GM19438 (cell line): ENCODE measurements around the gene IL21.
"Not testable (repeated sequence)": the region's sequence is repeated elsewhere in the genome, so short reads cannot be mapped to it uniquely, and the experiment has no call there.

ENCODE experiments used
- ATAC-seq: cut with Tn5 transposase; IDR thresholded peaks from one replicate; pipeline ENCODE4 v1.9.1; 2021; ENCODE audit warnings: low read depth; ENCODE audit not compliant: unreplicated experiment

The IL21 gene

DNA sequence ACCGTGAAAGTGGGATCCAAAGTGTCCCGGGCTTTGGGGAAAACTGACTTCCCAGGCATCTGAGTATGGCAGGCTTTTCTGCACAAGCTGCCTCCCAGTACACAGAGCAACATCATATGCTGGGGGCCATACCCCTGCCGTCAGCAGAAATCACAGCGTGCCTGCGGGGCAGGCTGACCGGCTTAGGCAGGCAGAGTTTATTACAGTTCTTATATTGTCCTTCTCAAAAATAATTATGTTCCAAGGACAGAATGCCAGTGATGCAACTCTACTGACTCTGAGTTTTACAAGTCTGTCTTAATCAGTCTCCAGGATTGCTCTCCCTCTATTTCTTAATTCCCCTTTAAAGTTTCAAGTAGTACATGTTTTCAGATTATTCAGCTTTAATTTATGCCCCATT lies 37.0 kb downstream of the IL21 start:
- ATAC-seq, result no peak

DNA sequence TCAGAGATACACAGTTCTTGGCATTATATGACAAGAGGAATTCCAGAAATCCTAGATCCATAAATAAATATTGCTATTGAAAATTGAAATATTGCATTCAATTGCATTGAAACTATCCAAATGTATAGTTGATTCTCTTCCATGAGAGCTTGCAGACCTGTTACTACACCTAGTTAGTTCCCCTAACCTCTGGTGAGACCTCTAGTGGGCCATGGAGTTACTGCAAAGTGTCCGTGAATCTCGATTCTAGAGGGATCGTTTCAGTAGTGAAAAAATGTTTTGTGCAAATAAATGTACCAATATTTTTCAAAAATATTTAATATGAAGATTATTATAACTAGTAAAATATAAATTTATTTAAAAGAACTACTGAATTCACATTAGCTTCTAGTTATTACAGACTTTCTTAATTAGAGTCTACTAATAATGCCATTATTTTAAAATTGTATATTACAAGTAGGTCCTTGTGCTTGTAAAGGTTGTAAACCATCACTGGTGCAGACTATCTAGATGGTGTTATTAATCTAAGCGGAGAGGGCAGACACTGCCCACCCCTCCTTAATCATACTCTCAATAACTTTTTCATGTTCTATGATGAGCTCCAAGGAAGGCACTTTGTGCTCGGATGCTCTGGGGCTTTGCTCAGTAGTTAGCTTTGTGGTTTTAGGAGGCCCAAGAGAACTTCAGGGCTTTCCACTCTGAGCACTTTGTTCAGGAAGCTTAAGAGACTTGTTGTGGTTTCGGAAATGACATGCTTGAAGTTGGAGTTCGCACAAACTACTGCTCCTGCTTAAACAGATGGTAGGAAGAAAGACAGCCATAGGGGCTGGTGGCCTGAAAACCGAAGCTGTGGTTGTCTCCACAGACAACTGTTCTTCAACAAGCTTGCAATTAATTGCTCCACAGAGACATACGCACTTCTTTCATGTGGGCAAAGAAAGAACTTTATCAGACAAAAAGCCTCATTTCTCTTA lies 42.8 kb downstream of the IL21 start:
- ATAC-seq, result peak; percentile 82

DNA sequence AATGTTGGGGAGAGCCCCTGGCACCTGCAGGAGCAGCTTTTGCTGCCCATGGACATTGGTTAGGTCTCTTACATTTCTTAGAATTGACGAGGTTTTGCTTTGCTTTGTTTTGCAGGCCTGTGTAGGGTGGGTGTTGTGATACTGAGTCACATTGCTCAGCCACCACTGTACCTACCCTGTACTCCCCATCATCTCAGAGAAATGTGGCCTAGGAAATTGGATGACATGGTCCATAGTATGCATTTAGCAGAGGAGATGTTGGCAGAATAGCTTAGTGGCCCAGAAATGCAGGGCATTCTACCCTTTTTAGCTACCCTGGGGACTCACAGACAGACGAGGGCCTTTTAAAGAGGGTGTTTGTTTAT lies 43.7 kb downstream of the IL21 start:
- no peak for ATAC-seq

DNA sequence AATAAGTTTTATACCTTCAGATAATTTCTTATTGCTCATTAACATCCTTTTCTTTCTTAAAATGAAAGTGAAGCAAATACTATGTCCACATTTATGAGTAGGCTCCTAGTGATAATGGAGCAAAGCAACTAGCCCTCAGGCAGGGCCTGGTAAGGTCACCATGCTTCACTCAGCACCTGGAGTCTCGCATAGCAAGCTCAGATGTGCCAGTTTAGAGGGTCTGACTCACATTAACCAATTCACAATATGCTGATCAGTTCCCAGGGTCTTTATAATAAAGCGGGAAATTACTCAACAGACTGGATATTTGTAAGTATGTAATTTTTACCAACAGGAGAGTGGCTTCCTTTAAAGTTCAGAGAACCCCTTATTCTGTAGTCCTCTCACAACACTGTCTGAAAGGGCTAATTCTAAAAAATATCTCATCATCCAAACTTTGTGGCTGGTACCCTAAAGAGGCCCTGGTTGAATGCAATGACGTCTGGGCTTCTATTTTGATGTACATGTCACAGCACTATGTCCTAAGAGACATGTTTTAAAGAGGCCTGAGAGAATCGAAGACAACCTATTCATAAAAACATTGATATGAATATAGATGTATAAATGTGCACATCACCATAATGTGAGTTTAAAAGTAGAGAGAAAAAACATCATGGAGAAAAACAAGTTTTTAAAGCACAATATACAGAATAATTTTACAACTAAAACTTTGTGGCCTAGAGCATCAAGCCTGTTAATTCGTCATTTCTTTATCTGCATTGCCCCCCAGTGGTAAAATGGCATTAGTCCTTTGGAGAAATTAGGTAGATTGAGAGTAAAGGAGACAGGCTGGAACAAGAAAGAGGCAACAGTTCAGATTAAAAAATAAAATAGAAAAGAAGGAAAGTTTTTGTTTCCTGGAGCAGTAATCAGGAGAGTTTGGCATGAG lies 44.3 kb downstream of the IL21 start:
- ATAC-seq, result no peak

DNA sequence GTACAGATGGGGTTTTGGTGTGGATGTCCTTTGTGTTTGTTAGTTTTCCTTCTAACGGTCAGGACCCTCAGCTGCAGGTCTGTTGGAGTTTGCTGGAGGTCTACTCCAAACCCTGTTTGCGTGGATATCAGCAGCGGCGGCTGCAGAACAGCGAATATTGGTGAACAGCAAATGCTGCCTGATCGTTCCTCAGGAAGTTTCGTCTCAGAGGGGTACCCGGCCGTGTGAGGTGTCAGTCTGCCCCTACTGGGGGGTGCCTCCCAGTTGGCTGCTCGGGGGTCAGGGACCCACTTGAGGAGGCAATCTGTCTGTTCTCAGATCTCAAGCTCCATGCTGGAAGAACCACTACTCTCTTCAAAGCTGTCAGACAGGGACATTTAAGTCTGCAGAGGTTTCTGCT lies 46.5 kb downstream of the IL21 start:
- ATAC-seq, result not testable (repeated sequence)

DNA sequence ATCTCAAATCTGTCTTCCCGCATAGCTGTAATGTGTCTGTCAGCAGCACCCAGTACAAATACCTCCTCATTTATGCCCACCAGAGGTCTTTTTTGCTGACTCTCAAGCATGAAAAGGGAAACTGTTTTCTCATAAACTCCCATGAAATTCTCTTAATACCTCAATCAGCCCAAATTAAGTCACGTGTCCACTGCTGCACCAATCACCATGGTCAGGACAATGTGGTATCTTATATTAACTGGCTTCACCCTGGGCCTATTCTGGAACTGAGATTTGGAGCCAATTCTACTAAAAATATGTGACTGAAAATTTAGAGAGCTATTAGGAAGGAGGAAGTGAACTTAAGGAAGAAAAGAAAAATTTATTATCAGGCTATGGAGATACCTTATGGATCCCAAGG lies 58.4 kb downstream of the IL21 start:
- ATAC-seq, result no peak
